ENCODE data around the gene PKD1L1. TPM values are rescaled to one million over a fixed set of nuclear protein-coding genes. Genes with fewer than 3 reads are reported as not detected.
"Not testable (repeated sequence)": the region's sequence is repeated elsewhere in the genome, so short reads cannot be mapped to it uniquely, and the experiment has no call there.

Gene PKD1L1
- total RNA-seq, 4 donors from 2014 or later: 0.41 to 37.4 (median 17.5) TPM

GRCh38 chr7:47991270-47991669 is 43.0 kb upstream of the PKD1L1 start:
- H3K4me3 ChIP-seq: peak overlapping the region in 3 of 4 donors; percentile 39 to 61 (median 44)
- peak overlapping the region; percentile 71 to 82 (median 76) for H3K27ac ChIP-seq
- no peak for TF ChIP-seq EP300 (IDR thresholded peaks at IDR 0.05; ENCODE audit: low read depth)
- TF ChIP-seq POLR2AphosphoS5 (IDR thresholded peaks at IDR 0.05): no peak
- no peak for TF ChIP-seq CTCF (IDR thresholded peaks at IDR 0.05)
- no peak for TF ChIP-seq POLR2A (IDR thresholded peaks at IDR 0.05)
- H3K27me3 ChIP-seq: no peaks in the 10 kb centered on the region
- H3K36me3 ChIP-seq: no peaks in the 10 kb centered on the region
- H3K9me3 ChIP-seq: no peaks in the 10 kb centered on the region
- no peak for DNase-seq
- intact Hi-C loops (cut with DNase I; ENCODE audit: low total_unique reads) (loop anchor here (5.0 kb wide), 1 partner anchor 121 kb away; no protein-coding TSS in a partner anchor), in situ Hi-C loops (cut with MboI; ENCODE audit: low pct_ligation_motif_present in 1 of 4, low pct_unique_long_range_greater_than_20kb in 1 of 4, low sequenced_read_pairs in 3 of 4) (loop anchor here in 2 of 4 donors (5.0 to 10.0 kb wide), 2 partner anchors 101 to 124 kb away; no protein-coding TSS in a partner anchor)
- peaks cover 0 to 11% (median 5%) of the 10 kb centered on the region in 4 donors for H3K4me1 ChIP-seq
- WGBS, 2 donors (ENCODE audit: low coverage in 1 of 2): 75 to 100% methylated on average over 1 of the region's 1 CpG

- in situ Hi-C loops (cut with MboI; ENCODE audit: low pct_ligation_motif_present in 1 of 4, low pct_unique_long_range_greater_than_20kb in 1 of 4, low sequenced_read_pairs in 3 of 4): loop anchor here in 2 of 4 donors (5.0 to 10.0 kb wide), 2 partner anchors 102 to 124 kb away; no protein-coding TSS in a partner anchor
- intact Hi-C loops (cut with DNase I; ENCODE audit: low total_unique reads): loop anchor here (5.0 kb wide), 1 partner anchor 122 kb away; no protein-coding TSS in a partner anchor
Measured at GRCh38 chr7:47990592-47990991, 42.3 kb upstream of the PKD1L1 start.

GRCh38 chr7:47989607-47990400 is 41.5 kb upstream of the PKD1L1 start:
- in situ Hi-C loops (cut with MboI; ENCODE audit: low pct_ligation_motif_present in 1 of 4, low pct_unique_long_range_greater_than_20kb in 1 of 4, low sequenced_read_pairs in 3 of 4) (loop anchor here (5.0 to 10.0 kb wide), 4 partner anchors 102 to 125 kb away; no protein-coding TSS in a partner anchor), intact Hi-C loops (cut with DNase I; ENCODE audit: low total_unique reads) (loop anchor here (5.0 kb wide), 1 partner anchor 122 kb away; no protein-coding TSS in a partner anchor)
- 86 to 100% methylated on average over 1 to 10 of the region's 10 CpGs for WGBS, 2 donors (ENCODE audit: low coverage in 1 of 2)
- not testable (repeated sequence) for H3K27me3 ChIP-seq, H3K36me3 ChIP-seq, H3K4me3 ChIP-seq, H3K9me3 ChIP-seq, DNase-seq, H3K27ac ChIP-seq
- H3K4me1 ChIP-seq: peaks cover 0 to 11% (median 5%) of the 10 kb centered on the region in 4 donors

More at GRCh38 chr7:47990592-47990991, 42.3 kb upstream of the PKD1L1 start:
- no peaks in the 10 kb centered on the region for H3K9me3 ChIP-seq
- H3K27me3 ChIP-seq: no peaks in the 10 kb centered on the region
- H3K36me3 ChIP-seq: no peaks in the 10 kb centered on the region
- H3K4me1 ChIP-seq: peaks cover 0 to 11% (median 5%) of the 10 kb centered on the region in 4 donors
- no peak overlapping the region for H3K27ac ChIP-seq
- H3K4me3 ChIP-seq: no peak overlapping the region
- DNase-seq: no peak
- WGBS, 2 donors (ENCODE audit: low coverage in 1 of 2): 95% methylated on average over 5 of the region's 5 CpGs
- no peak for TF ChIP-seq POLR2A (IDR thresholded peaks at IDR 0.05)
- no peak for TF ChIP-seq POLR2AphosphoS5 (IDR thresholded peaks at IDR 0.05)
- no peak for TF ChIP-seq CTCF (IDR thresholded peaks at IDR 0.05)
- TF ChIP-seq EP300 (IDR thresholded peaks at IDR 0.05; ENCODE audit: low read depth): no peak

- no peaks in the 10 kb centered on the region for H3K36me3 ChIP-seq
- no peaks in the 10 kb centered on the region for H3K27me3 ChIP-seq
- no peak for TF ChIP-seq POLR2AphosphoS5 (IDR thresholded peaks at IDR 0.05)
- TF ChIP-seq CTCF (IDR thresholded peaks at IDR 0.05): peak in 3 of 5 experiments; percentile 12 to 25 (median 17)
- no peak for DNase-seq
- no peak overlapping the region for H3K27ac ChIP-seq
- WGBS, 2 donors (ENCODE audit: low coverage in 1 of 2): 82 to 85% methylated on average over 7 to 8 of the region's 8 CpGs
- H3K9me3 ChIP-seq: no peaks in the 10 kb centered on the region
- no peak overlapping the region for H3K4me3 ChIP-seq
- H3K4me1 ChIP-seq: peaks cover 0 to 11% (median 5%) of the 10 kb centered on the region in 4 donors
- in situ Hi-C loops (cut with MboI; ENCODE audit: low pct_ligation_motif_present in 1 of 4, low pct_unique_long_range_greater_than_20kb in 1 of 4, low sequenced_read_pairs in 3 of 4) (loop anchor here in 2 of 4 donors (5.0 kb wide), 2 partner anchors 119 to 124 kb away; no protein-coding TSS in a partner anchor), intact Hi-C loops (cut with DNase I; ENCODE audit: low total_unique reads) (no loop called here)
Measured at GRCh38 chr7:47988496-47989386, 40.5 kb upstream of the PKD1L1 start.

Measured in transverse colon (tissue), 4 donors.